MM.1S (cell line): Measurements from ENCODE around the gene IYD.

Experiments used
- EZH2 ChIP-seq: fragments of 300-600 bp; sonication (generic); optimal IDR thresholded peaks from 2 replicates; pipeline ENCODE3; 2017; ENCODE audit warnings: low read depth, mild to moderate bottlenecking, antibody characterized with exemption, low read length, mixed read lengths
- EZH2phosphoT487 ChIP-seq: fragments of 300-600 bp; sonication (generic); IDR thresholded peaks from 2 replicates; pipeline ENCODE4 v1.6.1; 2018; ENCODE audit warnings: antibody characterized with exemption, low read length
- TF ChIP-seq, protein P1 (sequence below): fragments of 300-600 bp; sonication (generic); IDR thresholded peaks from 2 replicates; pipeline ENCODE4 v1.5.1; 2016; ENCODE audit warnings: antibody characterized with exemption, low read length, mixed read lengths

DNA sequence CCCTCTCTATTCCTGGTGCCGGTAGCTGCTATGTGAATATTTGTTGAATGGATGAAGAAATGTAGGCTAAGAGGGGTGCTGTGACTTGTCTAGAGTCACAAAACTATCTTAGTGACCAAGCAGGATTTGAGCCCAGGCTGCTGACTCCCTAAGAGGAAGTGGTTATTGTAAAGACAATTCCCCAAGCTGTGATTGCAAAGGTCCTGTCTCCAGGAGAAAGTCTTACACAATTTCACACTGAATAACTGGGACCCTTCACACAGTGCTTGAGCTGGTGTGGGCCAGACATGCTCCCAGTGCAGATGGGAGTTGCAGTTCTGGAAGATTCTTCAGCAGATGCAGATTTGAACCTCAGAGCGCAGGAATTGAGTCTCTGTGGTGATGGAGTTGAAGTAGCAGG, 38.1 kb downstream of the IYD start:
- TF ChIP-seq EZH2 = no peak
- TF ChIP-seq, protein P1, sequence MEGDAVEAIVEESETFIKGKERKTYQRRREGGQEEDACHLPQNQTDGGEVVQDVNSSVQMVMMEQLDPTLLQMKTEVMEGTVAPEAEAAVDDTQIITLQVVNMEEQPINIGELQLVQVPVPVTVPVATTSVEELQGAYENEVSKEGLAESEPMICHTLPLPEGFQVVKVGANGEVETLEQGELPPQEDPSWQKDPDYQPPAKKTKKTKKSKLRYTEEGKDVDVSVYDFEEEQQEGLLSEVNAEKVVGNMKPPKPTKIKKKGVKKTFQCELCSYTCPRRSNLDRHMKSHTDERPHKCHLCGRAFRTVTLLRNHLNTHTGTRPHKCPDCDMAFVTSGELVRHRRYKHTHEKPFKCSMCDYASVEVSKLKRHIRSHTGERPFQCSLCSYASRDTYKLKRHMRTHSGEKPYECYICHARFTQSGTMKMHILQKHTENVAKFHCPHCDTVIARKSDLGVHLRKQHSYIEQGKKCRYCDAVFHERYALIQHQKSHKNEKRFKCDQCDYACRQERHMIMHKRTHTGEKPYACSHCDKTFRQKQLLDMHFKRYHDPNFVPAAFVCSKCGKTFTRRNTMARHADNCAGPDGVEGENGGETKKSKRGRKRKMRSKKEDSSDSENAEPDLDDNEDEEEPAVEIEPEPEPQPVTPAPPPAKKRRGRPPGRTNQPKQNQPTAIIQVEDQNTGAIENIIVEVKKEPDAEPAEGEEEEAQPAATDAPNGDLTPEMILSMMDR = no peak
- no peak for TF ChIP-seq EZH2phosphoT487
